GM12873 (cell line): Measurements from ENCODE around the gene PTBP3.

Experiments used
- TF ChIP-seq, protein P1 (sequence below): IDR thresholded peaks from 2 replicates; pipeline ENCODE4 v1.5.1; 2012; ENCODE audit warnings: low read depth, mild to moderate bottlenecking, moderate library complexity, low read length, control low read depth; ENCODE audit not compliant: insufficient read depth; ENCODE audit errors: missing control alignments

Gene PTBP3

GRCh38 chr9:112273876-112274275 is 59.5 kb downstream of the PTBP3 start:
- TF ChIP-seq, protein P1, sequence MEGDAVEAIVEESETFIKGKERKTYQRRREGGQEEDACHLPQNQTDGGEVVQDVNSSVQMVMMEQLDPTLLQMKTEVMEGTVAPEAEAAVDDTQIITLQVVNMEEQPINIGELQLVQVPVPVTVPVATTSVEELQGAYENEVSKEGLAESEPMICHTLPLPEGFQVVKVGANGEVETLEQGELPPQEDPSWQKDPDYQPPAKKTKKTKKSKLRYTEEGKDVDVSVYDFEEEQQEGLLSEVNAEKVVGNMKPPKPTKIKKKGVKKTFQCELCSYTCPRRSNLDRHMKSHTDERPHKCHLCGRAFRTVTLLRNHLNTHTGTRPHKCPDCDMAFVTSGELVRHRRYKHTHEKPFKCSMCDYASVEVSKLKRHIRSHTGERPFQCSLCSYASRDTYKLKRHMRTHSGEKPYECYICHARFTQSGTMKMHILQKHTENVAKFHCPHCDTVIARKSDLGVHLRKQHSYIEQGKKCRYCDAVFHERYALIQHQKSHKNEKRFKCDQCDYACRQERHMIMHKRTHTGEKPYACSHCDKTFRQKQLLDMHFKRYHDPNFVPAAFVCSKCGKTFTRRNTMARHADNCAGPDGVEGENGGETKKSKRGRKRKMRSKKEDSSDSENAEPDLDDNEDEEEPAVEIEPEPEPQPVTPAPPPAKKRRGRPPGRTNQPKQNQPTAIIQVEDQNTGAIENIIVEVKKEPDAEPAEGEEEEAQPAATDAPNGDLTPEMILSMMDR = no peak

DNA sequence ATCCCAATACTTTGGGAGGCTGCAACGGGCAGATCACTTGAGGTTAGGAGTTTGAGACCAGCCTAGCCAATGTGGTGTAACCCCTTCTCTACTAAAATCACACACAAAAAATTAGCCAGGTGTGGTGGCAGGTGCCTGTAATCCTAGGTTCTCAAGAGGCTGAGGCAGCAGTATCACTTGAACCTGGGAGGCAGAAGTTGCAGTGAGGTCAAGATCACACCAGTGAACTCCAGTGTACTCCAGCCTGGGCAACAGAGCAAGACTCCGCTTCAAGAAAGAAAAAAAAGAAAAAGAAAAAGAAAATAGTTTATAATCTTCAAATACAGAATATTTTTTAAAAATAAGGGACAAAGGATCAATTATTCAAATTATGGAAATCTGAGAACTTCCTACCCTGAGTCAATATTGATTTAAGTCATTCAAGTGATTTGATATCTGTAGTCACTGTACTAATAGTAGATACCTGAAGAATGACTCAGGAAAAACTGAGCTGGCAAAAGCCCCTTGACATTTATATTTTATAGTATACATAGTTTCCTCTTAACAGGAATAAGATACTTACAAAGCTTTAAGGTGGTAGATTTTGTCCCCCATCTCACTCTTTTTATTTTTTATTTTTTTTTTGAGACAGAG is 61.8 kb downstream of the PTBP3 start:
- TF ChIP-seq, protein P1 = no peak

DNA sequence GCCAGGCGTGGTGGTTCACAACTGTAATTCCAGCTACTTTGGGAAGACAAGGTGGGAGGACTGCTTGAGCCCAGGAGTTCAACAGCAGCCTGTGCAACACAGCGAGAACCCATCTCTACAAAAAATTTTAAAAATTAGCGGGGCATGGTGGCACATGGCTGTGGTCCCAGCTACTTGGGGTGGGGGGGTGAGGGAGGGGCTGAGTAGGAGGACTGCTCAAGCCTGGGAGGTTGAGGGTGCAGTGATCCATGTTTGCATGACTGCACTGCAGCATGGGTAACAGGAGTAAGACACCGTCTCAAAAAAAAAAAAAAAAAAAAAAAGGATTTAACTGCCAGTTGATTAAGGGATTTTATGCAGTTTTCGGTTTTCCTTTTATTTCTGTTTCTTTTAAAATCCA is 65.0 kb downstream of the PTBP3 start:
- TF ChIP-seq, protein P1 = no peak

DNA sequence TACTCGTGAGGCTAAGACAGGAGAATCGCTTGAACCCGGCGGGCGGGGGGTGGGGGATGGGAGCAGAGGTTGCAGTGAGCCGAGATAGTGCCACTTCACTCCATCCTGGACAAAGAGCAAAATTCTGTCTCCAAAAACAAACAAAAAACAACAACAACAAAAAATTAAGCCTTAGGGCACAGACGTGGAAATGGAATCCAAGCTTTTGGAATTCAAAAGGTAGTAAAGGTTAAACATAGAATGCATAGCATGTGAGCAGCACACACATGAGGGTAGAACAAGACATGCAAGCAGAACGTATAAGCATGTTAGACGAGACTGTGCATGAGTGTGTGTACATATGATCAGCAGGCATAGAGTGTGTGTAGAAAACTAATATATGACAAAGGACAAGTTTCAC is 68.0 kb downstream of the PTBP3 start:
- TF ChIP-seq, protein P1 = no peak

DNA sequence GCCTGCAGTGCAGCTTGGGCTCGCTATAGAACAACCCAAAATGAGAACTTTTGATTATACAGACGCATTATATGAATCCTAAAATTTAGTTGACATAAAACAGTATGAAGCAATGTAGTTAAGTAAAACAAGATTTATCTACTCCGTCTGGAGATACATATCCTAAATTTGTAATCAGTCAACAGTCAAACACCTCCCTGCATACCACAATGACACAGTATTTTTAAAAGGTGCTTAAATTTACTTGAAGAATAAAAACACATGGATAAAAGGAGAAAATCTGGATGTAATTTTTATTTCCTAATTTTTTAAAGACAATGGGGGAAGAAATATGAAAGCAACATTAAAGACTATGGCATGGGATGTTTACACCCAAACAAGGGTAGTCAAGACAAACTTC is 70.8 kb downstream of the PTBP3 start:
- TF ChIP-seq, protein P1 = no peak

DNA sequence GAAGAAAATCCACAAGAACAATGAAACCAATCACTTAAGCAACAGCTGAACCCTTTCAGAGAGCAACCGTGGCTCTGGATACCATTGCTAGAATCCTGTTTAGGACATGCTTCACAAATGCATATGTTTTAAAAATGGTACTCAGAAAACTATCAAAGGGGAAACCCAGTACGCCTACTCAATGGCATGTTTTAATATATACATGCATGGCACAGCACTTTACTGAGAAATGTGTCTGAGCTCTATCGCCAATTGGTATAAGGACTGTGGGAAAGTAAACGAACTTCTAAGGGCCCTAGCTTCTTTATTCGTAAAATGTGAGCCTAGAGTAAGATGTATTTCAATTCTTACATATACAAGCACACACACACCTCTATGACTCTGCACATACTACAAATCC is 72.3 kb downstream of the PTBP3 start:
- TF ChIP-seq, protein P1 = no peak

DNA sequence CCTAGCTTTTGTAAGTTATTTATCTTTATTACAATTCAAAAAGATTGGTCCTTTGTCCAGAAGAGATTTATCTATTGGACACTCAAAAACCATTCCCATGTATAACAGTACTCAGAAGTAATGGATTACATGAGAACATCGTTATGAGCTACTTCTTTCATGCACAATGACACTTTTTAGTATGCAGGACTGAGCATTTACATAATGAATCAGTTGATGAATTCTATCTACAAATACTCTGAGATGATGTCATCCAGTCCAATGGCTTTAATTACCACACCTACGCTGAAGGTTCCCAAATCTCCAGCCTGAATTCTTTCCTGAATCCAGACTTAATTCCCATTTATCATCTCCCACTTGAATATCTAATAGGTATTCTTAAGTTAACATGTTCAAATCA is 75.3 kb downstream of the PTBP3 start:
- TF ChIP-seq, protein P1 = no peak
